Activated T-helper 1 cell treated with anti-CD3 and anti-CD28 coated beads, Interleukin-12 subunit alpha, Interleukin-12 subunit beta, Interleukin-2, Interleukin-4 antibody, amounts not matched to agents 30 ng/mL and 10 ng/mL and 1 ng/mL, durations not matched to agents 14 hours and 24 hours and 36 hours (primary cell): ENCODE results near the gene PRKAB2. TPM values are rescaled to one million over a fixed set of nuclear protein-coding genes. Genes with fewer than 3 reads are reported as not detected.

Experiments used
- DNase-seq: peaks from one replicate; pipeline ENCODE4 v3.0.0; 2021; ENCODE audit warnings: low spot score
- H3K27ac Mint-ChIP-seq: one replicate; pipeline ENCODE4 v1.8.0; 2021; ENCODE audit warnings: mild to moderate bottlenecking, mixed read lengths
- H3K27me3 Mint-ChIP-seq: one replicate; pipeline ENCODE4 v1.8.0; 2022; ENCODE audit warnings: mild to moderate bottlenecking, moderate library complexity, mixed read lengths; ENCODE audit not compliant: insufficient read depth
- H3K36me3 Mint-ChIP-seq: one replicate; pipeline ENCODE4 v1.8.0; 2021; ENCODE audit warnings: low read depth, mixed read lengths
- H3K4me1 Mint-ChIP-seq: one replicate; pipeline ENCODE4 v1.8.0; 2021; ENCODE audit warnings: low read depth, mixed read lengths
- H3K4me3 Mint-ChIP-seq: one replicate; pipeline ENCODE4 v1.8.0; 2021; ENCODE audit warnings: mild to moderate bottlenecking, moderate library complexity, mixed read lengths
- H3K9me3 Mint-ChIP-seq: one replicate; pipeline ENCODE4 v1.8.0; 2021; ENCODE audit warnings: mixed read lengths
- intact Hi-C: fragments of 100-400 bp; cut with micrococcal nuclease; formaldehyde crosslinking; loops from one replicate; pipeline ENCODE4 v1.15.1; 2024
- total RNA-seq: library from RNA; stranded (reverse); gene quantifications from 2 replicates; pipeline ENCODE4 v1.2.3, GENCODE V29; 2022

Gene PRKAB2
- total RNA-seq, result 8.0 and 9.3 TPM in 2 replicates

GRCh38 chr1:147172168-147173016, at the start of gene PRKAB2:
PRKAB2 (minus strand) TSS chr1:147172470; CDS start chr1:147172144, 326 bp downstream.
- peaks cover 6% of the 10 kb centered on the region for H3K36me3 Mint-ChIP-seq
- H3K27ac Mint-ChIP-seq, result peak within 1 kb of the TSS; percentile 94
- peaks cover 2% of the 10 kb centered on the region for H3K27me3 Mint-ChIP-seq
- H3K9me3 Mint-ChIP-seq, result no peaks in the 10 kb centered on the region
- peaks cover 31% of the 10 kb centered on the region for H3K4me1 Mint-ChIP-seq
- DNase-seq, result peak; percentile 86
- intact Hi-C loops, result loop anchor here (1.0 to 10.0 kb wide), 4 partner anchors 70 to 472 kb away; partner anchors contain the start of gene CHD1L
- H3K4me3 Mint-ChIP-seq, result peak within 1 kb of the TSS; percentile 96

- no peaks in the 10 kb centered on the region for H3K4me1 Mint-ChIP-seq
- H3K36me3 Mint-ChIP-seq, result no peaks in the 10 kb centered on the region
- intact Hi-C loops, result no loop called here
- no peak overlapping the region for H3K27ac Mint-ChIP-seq
- H3K4me3 Mint-ChIP-seq, result no peak overlapping the region
- H3K27me3 Mint-ChIP-seq, result peaks cover 8% of the 10 kb centered on the region
- no peaks in the 10 kb centered on the region for H3K9me3 Mint-ChIP-seq
- DNase-seq, result no peak
These were observed 46.3 kb upstream of the PRKAB2 start for GRCh38 chr1:147218606-147219005.

GRCh38 chr1:147217141-147217540, 44.9 kb upstream of the PRKAB2 start:
- Mint-ChIP-seq H3K9me3 (no peaks in the 10 kb centered on the region), H3K27me3 (peaks cover 8% of the 10 kb centered on the region), H3K4me1 (no peaks in the 10 kb centered on the region), H3K27ac (no peak overlapping the region), H3K36me3 (no peaks in the 10 kb centered on the region), H3K4me3 (no peak overlapping the region)
- no peak for DNase-seq
- intact Hi-C loops, result no loop called here

- Mint-ChIP-seq H3K36me3 (no peaks in the 10 kb centered on the region), H3K4me3 (no peak overlapping the region), H3K9me3 (no peaks in the 10 kb centered on the region), H3K27ac (no peak overlapping the region), H3K4me1 (no peaks in the 10 kb centered on the region), H3K27me3 (peaks cover 8% of the 10 kb centered on the region)
- DNase-seq, result no peak
- intact Hi-C loops, result no loop called here
These were observed 43.9 kb upstream of the PRKAB2 start for GRCh38 chr1:147216124-147216523.

DNA sequence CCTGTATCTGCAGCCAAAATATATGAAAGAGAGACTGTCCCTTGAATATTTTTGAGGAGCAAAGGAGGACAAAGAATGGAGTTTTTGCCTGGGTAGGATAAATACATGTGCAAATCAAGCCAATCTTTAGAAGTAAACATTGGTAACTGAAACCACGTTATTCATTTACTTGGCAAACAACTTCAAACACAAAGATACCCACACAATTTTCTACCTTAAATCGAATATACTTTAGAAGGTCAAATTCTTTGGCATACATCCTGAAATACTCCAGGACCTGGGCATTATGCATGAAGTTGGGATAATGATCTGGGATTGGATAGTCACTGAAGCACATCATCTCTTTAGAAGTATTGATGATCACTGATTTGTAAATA, 43.3 kb upstream of the PRKAB2 start:
- Mint-ChIP-seq H3K27ac (no peak overlapping the region), H3K36me3 (no peaks in the 10 kb centered on the region), H3K9me3 (no peaks in the 10 kb centered on the region), H3K4me1 (no peaks in the 10 kb centered on the region), H3K4me3 (no peak overlapping the region), H3K27me3 (peaks cover 8% of the 10 kb centered on the region)
- intact Hi-C loops, result no loop called here
- no peak for DNase-seq

GRCh38 chr1:147214842-147215539, 42.7 kb upstream of the PRKAB2 start:
- H3K27me3 Mint-ChIP-seq, result peaks cover 8% of the 10 kb centered on the region
- intact Hi-C loops, result no loop called here
- H3K36me3 Mint-ChIP-seq, result no peaks in the 10 kb centered on the region
- H3K27ac Mint-ChIP-seq, result no peak overlapping the region
- no peaks in the 10 kb centered on the region for H3K4me1 Mint-ChIP-seq
- no peak overlapping the region for H3K4me3 Mint-ChIP-seq
- H3K9me3 Mint-ChIP-seq, result no peaks in the 10 kb centered on the region
- DNase-seq, result no peak

DNA sequence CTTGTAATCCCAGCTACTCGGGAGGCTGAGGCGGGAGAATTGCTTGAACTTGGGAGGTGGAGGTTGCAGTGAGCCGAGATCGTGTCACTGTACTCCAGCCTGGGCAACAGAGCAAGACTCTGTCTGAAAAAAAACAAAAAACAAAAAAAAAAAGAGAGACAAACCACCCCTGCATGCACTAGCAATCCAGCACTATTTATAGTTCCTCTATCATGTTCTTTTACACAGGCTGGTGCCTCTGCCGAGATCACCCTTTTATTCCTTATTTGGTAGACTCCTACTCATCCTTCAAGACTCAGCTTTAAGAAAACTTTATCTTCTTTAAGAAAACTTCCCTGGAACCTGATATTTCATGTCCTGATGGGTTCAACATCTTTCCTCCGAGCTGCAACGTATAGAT, 42.1 kb upstream of the PRKAB2 start:
- H3K4me3 Mint-ChIP-seq, result no peak overlapping the region
- no peaks in the 10 kb centered on the region for H3K4me1 Mint-ChIP-seq
- no peaks in the 10 kb centered on the region for H3K36me3 Mint-ChIP-seq
- H3K27ac Mint-ChIP-seq, result no peak overlapping the region
- intact Hi-C loops, result no loop called here
- no peak for DNase-seq
- no peaks in the 10 kb centered on the region for H3K9me3 Mint-ChIP-seq
- H3K27me3 Mint-ChIP-seq, result peaks cover 8% of the 10 kb centered on the region

DNA sequence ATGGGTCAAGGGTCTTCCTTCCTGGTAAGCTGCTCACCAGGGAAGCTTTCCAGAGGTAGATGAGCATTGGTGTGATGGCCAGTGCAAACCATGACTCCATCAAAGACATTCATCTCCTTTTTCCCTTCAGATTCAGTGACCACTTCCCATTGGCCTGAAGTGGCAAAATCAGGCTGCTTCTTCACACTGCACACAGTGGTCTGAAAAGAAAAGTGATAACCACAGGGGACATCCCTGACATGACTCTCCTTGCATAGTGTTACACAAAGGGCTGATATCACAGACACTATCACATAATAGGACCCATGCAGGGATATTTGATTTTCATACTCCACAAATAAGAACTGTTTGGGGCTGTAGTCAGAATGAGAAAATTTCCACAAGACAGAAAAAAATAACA, 41.0 kb upstream of the PRKAB2 start:
- no peaks in the 10 kb centered on the region for H3K9me3 Mint-ChIP-seq
- H3K4me3 Mint-ChIP-seq, result no peak overlapping the region
- no peak for DNase-seq
- no peak overlapping the region for H3K27ac Mint-ChIP-seq
- H3K36me3 Mint-ChIP-seq, result no peaks in the 10 kb centered on the region
- no peaks in the 10 kb centered on the region for H3K4me1 Mint-ChIP-seq
- intact Hi-C loops, result no loop called here
- peaks cover 8% of the 10 kb centered on the region for H3K27me3 Mint-ChIP-seq

DNA sequence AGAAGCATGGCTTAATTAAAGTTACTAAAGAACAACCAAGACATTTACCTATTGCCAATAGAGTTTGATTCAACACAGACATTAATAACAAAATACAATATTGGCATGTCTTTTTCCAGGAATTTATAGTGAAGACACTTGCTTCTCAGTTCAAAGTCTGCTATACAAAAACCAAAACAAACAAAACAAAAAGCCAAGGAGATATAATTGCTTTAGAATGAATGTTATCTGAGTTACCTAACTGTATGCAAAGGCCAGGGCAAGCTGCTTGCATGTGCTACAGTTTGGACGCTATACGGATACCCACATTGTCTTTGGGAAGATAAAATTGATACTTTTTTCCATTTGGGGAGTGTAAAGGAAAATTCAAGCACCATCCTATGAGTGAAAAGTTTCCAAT, 39.3 kb upstream of the PRKAB2 start:
- Mint-ChIP-seq H3K36me3 (no peaks in the 10 kb centered on the region), H3K4me3 (no peak overlapping the region), H3K27me3 (peaks cover 8% of the 10 kb centered on the region), H3K9me3 (no peaks in the 10 kb centered on the region), H3K27ac (no peak overlapping the region), H3K4me1 (no peaks in the 10 kb centered on the region)
- DNase-seq, result no peak
- intact Hi-C loops, result no loop called here

DNA sequence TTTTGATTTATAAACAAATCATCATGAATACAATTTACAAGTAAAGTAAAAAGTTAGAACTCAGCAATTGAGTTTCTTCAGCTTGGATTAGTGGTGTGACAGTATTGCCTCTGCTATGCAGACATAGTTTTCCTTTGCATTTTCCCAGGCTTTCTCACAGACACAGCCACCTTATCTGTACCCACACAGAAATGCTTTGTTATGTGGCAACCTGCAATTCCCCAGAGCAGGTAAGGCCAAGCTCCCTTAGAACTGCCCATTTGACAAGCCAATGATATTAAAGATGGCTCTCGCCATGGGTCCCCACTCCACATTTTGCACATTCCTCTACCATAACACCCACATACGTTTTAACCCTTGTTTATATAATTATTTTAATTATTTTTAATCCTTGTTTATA, 38.7 kb upstream of the PRKAB2 start:
- Mint-ChIP-seq H3K27ac (no peak overlapping the region), H3K4me3 (no peak overlapping the region), H3K27me3 (peaks cover 8% of the 10 kb centered on the region), H3K4me1 (no peaks in the 10 kb centered on the region), H3K36me3 (no peaks in the 10 kb centered on the region), H3K9me3 (no peaks in the 10 kb centered on the region)
- intact Hi-C loops, result no loop called here
- no peak for DNase-seq

DNA sequence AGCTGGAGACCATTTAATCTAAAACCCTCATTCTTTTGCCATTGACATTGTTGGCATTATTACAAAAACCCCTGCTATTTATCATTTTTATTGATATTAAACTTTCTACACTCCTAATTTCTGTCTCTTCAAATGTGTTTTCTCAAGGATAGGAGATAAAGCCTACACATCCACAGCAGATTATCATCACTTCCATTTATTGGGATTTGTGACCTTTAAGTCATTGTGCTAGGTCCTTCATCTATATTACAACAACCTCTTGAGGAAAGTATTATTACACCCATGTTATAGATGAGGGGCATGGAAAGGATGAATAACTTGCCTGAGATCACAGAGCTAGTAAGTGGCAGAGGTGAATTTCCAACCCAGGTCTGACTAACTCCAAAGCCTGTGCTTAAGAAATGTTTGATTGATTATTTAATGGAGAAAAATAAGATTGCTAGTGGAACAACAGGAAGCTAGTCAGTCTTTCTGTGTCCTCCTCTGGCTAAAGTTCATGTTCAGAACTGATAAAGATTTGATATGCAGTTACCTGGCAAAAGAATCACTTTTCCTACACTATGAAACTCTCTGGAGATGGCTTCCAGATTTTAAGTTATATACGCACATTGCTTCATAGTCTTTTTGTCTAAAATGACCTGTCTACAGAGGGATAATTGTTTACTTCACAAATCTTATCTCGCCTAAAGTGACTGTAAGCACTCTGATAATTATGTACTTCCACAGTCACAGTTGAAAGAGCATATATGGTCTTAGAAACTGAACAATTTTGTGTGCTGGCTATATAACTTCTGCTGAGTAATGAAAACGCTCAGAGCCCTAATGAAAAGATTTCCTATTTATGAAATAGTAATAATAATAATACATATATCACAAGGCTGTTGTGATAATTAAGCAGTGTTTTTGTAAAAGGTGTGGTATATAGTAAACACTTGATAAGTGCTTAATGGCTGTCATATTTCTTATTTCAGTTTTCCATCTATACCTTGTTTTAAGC, 37.9 kb upstream of the PRKAB2 start:
- DNase-seq, result no peak
- no peaks in the 10 kb centered on the region for H3K9me3 Mint-ChIP-seq
- H3K4me3 Mint-ChIP-seq, result no peak overlapping the region
- no peak overlapping the region for H3K27ac Mint-ChIP-seq
- intact Hi-C loops, result no loop called here
- no peaks in the 10 kb centered on the region for H3K4me1 Mint-ChIP-seq
- peaks cover 3% of the 10 kb centered on the region for H3K27me3 Mint-ChIP-seq
- H3K36me3 Mint-ChIP-seq, result no peaks in the 10 kb centered on the region

DNA sequence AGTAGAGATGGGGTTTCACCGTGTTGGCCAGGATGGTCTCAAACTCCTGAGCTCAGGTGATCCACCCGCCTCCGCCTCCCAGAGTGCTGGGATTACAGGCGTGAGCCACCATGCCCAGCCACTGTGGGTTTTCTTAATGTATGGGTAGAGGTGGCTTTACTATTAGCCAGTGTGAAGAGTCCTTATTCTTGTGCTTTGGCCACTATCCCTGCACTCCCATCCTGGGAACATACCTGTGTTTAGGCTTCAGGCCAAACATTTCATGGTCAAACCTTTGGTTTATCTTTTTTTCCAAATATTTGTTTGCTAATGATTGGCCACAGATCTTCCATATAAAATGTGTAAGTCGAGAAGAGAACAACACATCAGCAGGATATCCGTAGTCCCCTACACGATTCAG, 36.3 kb upstream of the PRKAB2 start:
- intact Hi-C loops, result no loop called here
- H3K4me1 Mint-ChIP-seq, result no peaks in the 10 kb centered on the region
- no peak overlapping the region for H3K27ac Mint-ChIP-seq
- H3K36me3 Mint-ChIP-seq, result no peaks in the 10 kb centered on the region
- no peaks in the 10 kb centered on the region for H3K9me3 Mint-ChIP-seq
- H3K4me3 Mint-ChIP-seq, result no peak overlapping the region
- DNase-seq, result no peak
- H3K27me3 Mint-ChIP-seq, result no peaks in the 10 kb centered on the region
